GM19193 (cell line): ENCODE measurements around the gene MAB21L3.

Source experiments
- POLR2A ChIP-seq: IDR thresholded peaks from 4 replicates; pipeline ENCODE4 v1.6.1; 2011; ENCODE audit not compliant: insufficient read depth, insufficient read length; ENCODE audit errors: extremely low read depth

MAB21L3 gene

DNA sequence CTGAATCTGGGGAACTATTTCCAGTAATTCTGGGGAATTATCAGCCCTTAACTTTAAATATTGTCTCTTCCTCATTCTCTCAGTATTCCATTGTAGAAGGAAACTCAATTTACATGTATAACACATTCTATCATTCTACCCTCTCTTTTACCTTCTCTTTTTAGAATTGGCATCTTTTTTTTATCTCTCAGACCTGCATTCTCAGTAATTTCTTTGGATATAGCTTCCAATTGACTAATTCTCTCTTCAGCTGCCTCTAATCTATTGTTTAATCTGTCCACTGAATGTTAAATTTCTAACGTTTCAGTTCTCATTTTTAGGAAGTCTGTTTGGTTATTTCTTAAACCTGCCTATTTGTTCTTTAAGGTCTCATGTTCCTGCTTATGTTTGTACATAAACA is 33.0 kb downstream of the MAB21L3 start:
- no peak for TF ChIP-seq POLR2A

GRCh38 chr1:116147114-116147510 is 35.9 kb downstream of the MAB21L3 start:
- no peak for TF ChIP-seq POLR2A

DNA sequence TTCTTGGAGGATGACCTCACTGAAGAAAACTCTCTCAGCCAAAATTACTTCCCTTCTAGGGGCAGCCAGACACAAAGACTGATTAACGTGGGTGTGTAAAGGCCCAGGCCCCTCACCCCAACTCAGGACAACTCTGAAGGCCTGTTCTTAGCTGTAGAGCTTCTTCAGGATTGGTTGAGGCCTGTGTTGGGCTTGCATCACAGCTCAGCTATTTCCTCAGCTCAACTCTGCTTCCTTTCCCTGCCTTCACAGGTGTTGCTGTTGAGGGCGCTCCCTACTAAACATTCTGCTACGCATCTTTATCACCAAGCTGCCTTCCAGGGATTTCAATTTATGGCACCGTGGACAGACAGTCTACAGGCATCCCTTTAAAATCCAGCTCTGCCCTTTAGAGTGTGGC is 36.8 kb downstream of the MAB21L3 start:
- TF ChIP-seq POLR2A, result no peak

DNA sequence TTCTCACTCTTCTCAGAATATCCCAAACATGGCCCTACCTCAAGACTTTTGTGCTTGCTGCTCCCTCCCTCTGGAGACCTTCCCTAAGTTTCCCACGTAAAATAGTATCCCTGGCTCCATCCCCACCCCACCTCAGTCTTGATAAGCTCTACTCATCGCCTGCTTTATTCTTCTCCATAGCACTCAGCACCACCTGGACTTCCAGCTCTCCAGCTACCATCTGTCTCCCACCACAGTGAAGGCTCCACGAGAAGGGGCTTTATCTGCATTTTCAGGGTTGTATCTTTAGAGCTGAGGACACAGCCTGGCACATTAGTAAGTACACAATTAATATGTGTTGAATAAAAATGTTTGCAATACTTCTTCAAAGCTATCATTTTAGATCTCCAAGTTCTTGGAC is 37.8 kb downstream of the MAB21L3 start:
- no peak for TF ChIP-seq POLR2A

DNA sequence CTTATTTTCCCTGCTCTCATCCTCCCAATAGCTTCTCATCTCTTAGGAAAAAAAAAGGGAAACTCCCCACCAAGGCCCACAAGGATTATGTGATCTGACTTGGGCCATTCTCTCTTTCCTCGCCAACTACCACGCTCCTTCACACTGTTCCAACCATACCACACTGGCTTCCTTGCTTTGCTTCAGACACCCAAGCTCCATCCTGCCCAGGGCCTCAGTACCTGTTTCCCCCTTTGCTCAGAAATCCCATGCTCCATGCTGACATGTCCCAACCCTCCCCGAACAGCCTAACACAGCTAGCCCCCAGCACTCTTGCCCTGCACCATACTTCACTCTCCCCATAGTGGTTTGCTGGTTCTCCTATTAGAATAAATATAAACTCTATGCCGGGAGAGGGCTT is 39.2 kb downstream of the MAB21L3 start:
- TF ChIP-seq POLR2A, result no peak

DNA sequence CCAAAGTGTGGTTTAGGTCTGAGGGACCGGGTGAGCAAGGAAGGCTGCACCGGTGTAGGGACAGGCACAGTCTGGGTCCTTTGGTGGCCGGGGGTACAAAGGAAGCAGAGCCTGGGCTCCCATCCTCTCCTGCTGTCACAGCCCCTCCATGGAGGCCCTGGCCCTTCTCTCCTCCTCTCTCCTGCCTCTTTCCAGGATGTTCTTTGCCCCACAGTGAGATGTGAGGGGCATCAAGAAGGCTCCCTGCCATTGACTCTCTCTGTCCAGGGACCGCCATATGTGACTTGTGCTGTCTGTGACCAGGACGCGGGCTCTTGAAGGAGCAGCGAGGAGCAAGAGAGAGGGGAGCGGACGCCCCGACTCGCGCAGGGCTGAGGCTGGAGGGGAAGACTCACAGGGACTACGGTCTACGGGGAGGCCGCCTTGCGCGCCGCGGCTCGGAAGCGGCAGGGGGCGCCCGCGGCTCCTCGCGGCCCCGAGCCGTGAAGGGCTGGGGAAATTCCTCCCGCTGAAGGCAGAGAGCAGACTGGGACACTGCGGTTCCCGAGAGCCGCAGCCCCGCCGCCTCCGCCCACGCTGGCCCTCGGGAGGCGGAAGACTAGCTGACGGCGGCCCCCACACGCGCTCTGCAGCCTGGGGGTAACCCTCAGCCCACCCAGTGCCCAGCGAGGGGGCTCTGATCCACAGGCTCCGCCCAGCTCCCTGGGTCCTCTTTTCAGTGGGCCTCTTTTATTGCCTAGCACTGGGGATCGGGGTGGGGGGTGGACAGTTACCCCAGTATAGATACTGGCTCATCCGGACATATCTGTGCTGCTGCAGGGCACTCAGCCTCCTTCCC is 40.8 kb downstream of the MAB21L3 start:
- TF ChIP-seq POLR2A, result no peak

DNA sequence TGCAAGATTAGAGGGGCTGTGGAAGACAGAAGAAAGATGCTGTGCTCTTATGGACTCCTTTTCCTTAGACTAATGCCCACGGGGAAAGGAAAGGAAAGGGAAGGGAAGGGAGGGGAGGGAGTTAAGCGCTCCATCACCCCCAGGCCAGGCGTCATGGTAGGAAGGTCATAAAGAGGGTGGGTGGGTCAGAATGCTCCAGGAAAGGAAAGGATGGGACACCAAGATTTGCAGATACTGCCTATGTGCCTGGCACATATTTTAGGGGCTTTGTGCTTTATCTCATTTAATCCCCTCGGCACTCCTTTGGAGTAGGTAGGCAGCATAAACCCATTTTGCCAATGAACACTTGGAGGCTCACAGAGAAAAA is 41.4 kb downstream of the MAB21L3 start:
- TF ChIP-seq POLR2A, result no peak

DNA sequence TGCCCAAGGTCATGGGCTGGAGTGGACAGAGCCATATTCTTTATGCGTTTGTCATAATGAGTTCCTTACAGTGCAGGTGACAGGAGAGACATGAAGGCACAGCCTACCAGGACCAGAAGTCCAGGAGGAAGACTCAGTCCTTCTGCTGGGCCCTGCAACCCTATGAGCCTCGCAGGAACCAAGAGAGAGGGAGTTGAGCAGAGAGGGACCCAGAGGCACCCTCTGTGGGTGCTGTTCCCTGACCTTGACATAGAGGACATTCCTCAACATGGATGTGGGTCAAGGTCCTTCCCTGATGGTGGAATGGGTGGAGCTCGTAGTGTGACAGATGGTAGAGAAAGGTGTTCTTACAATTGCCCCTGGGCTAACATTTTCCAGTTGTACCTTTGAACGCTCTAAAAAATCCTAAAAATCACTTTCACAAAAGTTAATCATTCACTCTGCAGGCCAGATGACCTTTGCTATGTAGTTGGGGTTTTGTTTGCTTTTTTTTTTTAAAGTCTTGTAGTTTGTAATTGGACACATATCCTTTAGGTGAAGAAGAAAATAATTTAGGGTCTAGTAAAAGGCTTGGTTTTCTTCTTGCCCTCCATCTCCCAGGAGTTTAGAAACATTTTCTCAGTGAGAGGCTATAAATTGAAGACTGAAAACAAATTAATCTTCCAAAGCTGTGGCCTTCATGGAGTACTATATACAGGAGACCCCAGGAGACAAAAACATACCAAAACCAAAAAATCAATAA is 41.9 kb downstream of the MAB21L3 start:
- no peak for TF ChIP-seq POLR2A

GRCh38 chr1:116153692-116154031 is 42.5 kb downstream of the MAB21L3 start:
- TF ChIP-seq POLR2A, result no peak

GRCh38 chr1:116154536-116154935 is 43.3 kb downstream of the MAB21L3 start:
- no peak for TF ChIP-seq POLR2A

DNA sequence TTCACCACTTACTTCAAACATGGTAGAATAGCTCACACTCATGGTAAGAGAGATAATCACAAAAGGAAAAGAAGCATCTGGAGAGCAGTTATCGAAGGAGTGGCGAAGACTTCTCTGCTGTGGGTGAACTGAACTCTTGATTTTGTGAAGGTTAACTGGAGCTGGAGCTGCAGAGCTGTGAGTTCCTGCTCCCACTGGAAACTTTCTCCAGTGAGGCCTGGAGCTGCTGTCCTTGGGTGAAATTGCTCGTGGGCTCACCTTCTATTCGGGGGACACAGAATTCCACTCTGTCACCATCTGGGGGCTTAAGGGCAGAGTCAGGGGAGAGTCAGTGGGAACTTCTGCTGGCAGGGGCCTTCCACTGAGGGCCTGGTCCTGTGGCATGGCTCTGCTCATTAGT is 45.9 kb downstream of the MAB21L3 start:
- TF ChIP-seq POLR2A, result no peak

GRCh38 chr1:116159177-116159576 is 48.0 kb downstream of the MAB21L3 start:
- TF ChIP-seq POLR2A, result no peak

GRCh38 chr1:116159611-116160010 is 48.4 kb downstream of the MAB21L3 start:
- TF ChIP-seq POLR2A, result no peak

GRCh38 chr1:116161390-116161789 is 50.2 kb downstream of the MAB21L3 start:
- TF ChIP-seq POLR2A, result no peak

DNA sequence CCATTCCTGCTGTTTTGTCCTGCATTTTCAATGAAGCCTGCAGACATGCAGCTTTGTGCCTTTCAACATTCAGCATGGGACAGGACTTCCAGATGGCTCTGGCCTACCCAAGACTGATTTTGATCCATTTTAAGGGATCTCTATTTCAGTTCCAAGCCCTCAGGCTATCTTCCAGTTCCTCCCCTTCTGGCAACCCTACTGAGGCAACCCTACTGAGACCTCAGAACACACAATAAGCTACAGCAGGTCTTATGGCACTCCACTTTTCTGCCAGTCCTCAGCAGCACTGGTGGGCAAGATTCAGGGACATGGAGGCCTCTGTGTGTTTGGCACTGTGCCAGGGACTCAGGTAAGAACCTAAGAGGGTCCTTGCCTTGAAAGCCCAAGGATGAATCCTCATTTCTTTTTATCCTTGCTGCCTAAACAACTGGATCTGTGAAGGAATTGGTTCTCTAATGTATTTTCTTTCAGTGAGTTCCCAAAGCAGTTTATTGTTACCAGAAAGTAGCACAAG is 50.7 kb downstream of the MAB21L3 start:
- TF ChIP-seq POLR2A, result no peak

- TF ChIP-seq POLR2A, result no peak
Observed at GRCh38 chr1:116163533-116163932, 52.3 kb downstream of the MAB21L3 start.

- no peak for TF ChIP-seq POLR2A
Observed at GRCh38 chr1:116164150-116164549, 53.0 kb downstream of the MAB21L3 start.
